Measurements from ENCODE around the gene MILR1.
"Not testable (repeated sequence)": the region's sequence is repeated elsewhere in the genome, so short reads cannot be mapped to it uniquely, and the experiment has no call there.

Gene MILR1

DNA sequence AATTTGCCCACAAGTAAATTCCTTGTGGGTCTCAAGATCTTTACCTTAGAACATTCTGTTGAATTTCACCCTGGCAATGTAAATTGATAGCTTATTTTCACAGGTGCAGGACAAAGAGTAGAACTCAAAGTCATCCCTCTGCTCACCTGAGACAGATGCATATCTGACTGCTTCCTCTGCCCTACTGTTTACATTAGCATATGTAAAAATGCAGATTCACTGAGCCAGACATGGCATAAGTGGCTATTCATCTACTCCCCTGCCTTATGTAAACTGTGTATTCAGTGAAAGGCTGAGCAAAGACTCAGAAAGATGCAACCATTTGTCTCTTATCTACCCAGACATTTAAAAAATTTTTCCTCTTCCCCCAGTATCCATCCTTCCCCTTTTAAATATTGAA, 22.3 kb upstream of the MILR1 start:
- DNase-seq (ENCODE audit: low read depth in 2 of 2, low spot score in 1 of 2): no peak

GRCh38 chr17:64428406-64428805, 20.5 kb upstream of the MILR1 start:
- no peak for DNase-seq (ENCODE audit: low read depth in 2 of 2, low spot score in 1 of 2)

- DNase-seq (ENCODE audit: low read depth in 2 of 2, low spot score in 1 of 2): not testable (repeated sequence)
Observed at GRCh38 chr17:64430036-64430435, 18.9 kb upstream of the MILR1 start.

DNA sequence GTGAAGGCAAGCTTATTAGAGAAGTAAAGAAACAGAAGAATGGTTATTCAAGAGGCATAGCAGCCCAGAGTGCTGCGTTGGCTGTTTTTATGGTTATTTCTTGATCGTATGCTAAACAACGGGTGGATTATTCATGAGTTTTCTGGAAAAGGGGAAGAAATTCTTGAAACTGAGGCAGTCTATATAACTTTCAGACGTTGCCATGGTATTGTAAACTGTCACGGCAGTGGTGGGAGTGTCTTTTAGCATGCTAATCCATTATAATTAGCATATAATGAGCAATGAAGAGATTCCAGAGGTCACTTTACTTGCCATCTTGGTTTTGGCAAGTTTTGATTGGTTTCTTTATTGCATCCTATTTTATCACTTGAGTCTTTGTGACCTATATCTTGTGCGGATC, 17.4 kb upstream of the MILR1 start:
- DNase-seq (ENCODE audit: low read depth in 2 of 2, low spot score in 1 of 2): no peak

GRCh38 chr17:64437944-64438525, 10.9 kb upstream of the MILR1 start:
- DNase-seq (ENCODE audit: low read depth in 2 of 2, low spot score in 1 of 2): no peak

DNA sequence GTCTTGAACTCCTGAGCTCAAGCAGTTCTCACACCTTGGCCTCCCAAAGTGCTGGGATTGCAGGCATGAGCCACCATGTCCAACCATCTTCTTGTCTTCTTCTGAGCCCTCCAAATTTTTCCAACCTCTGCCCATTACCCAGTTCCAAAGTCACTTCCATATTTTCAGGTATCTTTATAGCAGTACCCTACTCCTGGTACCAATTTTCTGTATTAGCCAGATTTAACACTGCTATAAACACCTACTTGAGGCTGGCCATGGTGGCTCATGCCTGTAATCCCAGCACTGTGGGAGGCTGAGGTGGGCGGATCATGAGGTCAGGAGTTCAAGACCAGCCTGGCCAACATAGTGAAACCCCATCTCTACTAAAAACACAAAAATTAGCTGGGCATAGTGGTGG, 9.4 kb upstream of the MILR1 start:
- DNase-seq (ENCODE audit: low read depth in 2 of 2, low spot score in 1 of 2): not testable (repeated sequence)

GRCh38 chr17:64439956-64440355, 9.0 kb upstream of the MILR1 start:
- no peak for DNase-seq (ENCODE audit: low read depth in 2 of 2, low spot score in 1 of 2)

DNA sequence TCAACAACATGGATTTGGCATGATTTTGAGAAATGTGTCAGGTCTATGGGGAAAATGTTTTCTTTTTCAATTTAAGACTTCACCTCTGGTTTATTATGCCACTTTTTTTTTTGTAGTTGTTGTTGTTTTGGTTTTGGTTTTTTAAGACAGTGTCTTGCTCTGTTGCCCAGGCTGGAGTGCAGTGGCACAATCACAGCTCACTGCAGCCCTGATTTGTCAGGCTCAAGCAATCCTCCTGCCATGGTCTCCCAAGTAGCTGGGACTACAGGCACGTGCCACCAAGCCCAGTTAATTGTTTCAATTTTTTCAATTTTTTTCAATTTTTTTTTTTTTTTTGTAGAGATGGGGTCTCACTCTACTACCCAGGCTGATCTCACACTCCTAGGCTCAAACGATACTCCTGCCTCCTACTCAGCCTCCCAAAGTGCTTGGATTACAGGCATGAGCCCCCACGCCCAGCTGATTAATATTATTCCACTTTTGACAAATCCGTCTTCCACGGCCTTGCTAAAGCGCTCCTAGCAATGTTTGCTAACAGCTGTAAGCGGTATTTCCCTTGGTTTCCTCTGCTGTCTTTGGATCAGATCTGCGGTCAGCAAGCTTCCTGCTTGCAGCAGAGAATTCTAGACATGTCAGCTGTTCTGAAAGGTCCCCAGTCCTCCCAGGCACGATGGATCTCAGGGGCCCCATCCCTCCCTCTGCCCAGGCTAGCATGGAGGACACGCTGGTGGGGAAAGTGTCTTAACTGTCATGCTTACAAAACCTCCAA, 7.0 kb upstream of the MILR1 start:
- no peak for DNase-seq (ENCODE audit: low read depth in 2 of 2, low spot score in 1 of 2)

DNA sequence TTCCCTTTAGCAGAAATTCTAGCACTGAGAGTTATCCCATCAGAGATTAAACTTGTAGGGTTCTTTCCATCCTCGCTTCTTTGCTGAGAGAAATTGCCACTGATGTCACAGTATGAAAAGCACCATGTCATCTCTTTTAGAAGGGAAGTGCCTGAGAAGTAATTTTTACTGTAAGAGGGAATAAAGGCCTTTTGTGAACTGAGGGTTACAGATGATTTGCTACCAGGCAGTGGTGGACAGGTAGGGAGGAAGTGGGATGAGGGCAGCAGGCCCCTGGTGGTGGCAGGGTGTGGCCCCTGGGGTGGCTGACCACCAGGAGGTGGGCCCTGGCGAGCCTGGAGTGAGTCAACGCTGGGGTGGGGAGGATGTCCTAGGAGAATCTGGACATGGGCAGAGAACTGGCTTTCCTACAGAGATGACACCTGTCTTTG, 6.4 kb upstream of the MILR1 start:
- DNase-seq (ENCODE audit: low read depth in 2 of 2, low spot score in 1 of 2): no peak

- DNase-seq (ENCODE audit: low read depth in 2 of 2, low spot score in 1 of 2): no peak
Observed at GRCh38 chr17:64443086-64443760, 5.7 kb upstream of the MILR1 start.

DNA sequence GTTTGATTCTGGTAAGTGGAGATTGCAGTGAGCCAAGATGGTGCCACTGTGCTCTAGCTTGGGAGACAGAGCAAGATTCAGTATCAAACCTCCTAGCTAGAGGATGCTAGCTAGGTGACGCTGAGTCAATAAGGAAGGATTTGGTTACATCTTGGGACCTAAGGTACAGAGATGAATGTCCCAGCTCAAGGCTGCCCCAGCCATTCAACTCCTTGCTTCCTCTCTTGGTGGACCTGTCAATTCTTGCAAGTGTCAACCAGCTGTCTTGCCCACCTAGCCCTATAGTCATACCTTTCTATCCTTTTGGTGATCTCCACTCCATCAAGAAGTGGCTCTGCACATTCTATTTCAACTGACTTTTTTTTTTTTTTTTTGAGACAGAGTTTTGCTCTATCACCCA, 1.4 kb upstream of the MILR1 start:
- no peak for DNase-seq (ENCODE audit: low read depth in 2 of 2, low spot score in 1 of 2)

- no peak for DNase-seq (ENCODE audit: low read depth in 2 of 2, low spot score in 1 of 2)
Observed at GRCh38 chr17:64449545-64449944, 630 bp downstream of the MILR1 start.

DNA sequence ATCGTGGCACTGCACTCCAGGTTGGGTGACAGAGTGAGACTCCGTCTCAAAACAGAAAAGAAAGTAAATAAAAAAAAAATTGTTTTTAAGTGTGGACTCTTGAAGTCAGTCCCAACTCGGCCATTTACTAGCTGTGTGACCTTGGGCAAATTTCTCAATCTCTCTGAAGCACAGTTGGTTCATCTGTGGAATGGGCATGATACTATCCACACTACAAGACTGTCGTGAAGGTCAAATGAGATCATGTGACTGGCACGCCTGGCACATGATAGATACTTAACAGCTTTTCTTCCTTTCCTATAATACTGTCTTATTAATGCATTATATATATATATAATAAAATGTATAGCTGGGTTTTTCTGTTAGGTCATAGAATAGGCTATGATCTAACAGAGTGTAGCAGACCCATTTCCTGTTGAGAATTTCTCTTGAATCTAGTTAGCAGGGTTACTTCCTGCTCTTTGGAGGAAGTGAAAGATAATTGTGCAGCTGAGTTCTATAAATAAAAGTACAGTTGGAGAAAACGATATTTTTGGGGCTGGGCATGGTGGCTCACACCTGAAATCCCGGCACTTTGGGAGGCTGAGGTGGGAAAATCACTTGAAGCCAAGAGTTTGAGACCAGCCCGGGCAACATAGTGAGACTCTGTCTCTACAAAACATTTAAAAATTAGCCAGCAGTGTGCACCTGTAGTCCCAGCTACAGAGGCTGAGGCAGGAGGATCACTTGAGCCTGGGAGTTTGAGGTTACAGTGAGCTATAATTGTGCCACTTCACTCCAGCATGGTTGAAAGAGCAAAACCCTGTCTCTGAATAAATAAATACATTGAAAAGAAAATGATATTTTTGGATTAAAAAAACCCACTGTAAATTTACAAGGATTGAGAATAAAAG, 7.3 kb downstream of the MILR1 start:
- DNase-seq (ENCODE audit: low read depth in 2 of 2, low spot score in 1 of 2): no peak

- no peak for DNase-seq (ENCODE audit: low read depth in 2 of 2, low spot score in 1 of 2)
Observed at GRCh38 chr17:64457156-64457555, 8.2 kb downstream of the MILR1 start.

- DNase-seq (ENCODE audit: low read depth in 2 of 2, low spot score in 1 of 2): no peak
Observed at GRCh38 chr17:64458756-64459155, 9.8 kb downstream of the MILR1 start.

- no peak for DNase-seq (ENCODE audit: low read depth in 2 of 2, low spot score in 1 of 2)
Observed at GRCh38 chr17:64459284-64459747, 10.4 kb downstream of the MILR1 start.

DNA sequence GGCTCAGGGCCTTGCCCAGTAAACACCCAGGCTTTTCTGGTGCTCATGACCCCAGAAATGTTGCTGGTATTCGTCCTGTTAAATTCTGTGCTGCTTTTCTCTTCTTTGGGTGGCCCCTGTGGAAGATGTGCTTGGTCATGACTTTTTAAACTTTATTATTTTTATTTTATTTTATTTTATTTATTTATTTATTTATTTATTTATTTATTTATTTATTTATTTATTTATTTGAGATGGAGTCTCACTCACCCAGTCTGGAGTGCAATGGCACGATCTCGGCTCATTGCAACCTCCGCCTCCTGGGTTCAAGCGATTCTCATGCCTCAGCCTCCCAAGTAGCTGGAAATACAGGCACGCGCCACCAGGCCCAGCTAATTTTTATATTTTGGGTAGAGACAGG, 10.9 kb downstream of the MILR1 start:
- DNase-seq (ENCODE audit: low read depth in 2 of 2, low spot score in 1 of 2): not testable (repeated sequence)

DNA sequence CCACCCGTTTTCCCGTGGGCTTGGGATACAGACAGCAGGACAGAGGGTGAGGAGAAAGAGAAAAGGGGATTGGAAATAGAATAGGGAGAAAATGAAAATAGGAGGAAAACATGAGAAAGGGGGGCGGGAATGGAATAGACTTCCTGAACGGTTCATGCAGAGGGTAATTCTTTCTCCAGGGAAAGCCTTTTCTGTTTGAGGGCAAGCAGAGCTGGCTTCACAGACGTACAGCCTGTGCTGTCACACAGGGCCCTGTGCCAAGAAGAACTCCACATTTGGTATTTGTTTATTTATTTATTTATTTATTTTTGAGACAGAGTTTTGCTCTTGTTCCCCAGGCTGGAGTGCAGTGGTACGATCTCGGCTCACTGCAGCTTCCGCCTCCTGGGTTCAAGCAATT, 12.0 kb downstream of the MILR1 start:
- no peak for DNase-seq (ENCODE audit: low read depth in 2 of 2, low spot score in 1 of 2)

DNA sequence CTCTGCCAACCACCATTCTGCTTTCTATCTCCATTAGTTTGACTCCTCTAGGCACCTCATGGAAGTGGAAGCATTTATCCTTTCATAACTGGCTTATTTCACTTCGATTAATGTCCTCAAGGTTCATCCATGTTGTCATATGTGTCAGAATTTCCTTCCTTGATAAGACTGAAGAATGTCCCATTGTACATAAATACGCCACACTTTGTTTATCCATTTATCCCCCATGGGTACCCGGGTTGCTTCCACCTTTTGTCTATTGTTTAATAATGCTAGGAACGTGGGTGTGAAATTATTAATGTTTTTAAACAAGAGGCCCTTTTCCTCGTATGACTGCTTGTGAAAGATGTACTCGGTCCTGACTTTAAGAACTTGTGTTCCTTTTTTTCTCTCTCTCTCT, 12.9 kb downstream of the MILR1 start:
- DNase-seq (ENCODE audit: low read depth in 2 of 2, low spot score in 1 of 2): no peak

- DNase-seq (ENCODE audit: low read depth in 2 of 2, low spot score in 1 of 2): no peak
Observed at GRCh38 chr17:64466019-64466735, 17.3 kb downstream of the MILR1 start.

GRCh38 chr17:64466834-64467233, 17.9 kb downstream of the MILR1 start:
- not testable (repeated sequence) for DNase-seq (ENCODE audit: low read depth in 2 of 2, low spot score in 1 of 2)

Measured in stimulated activated CD8-positive, alpha-beta memory T cell treated with anti-CD3 and anti-CD28 coated beads, Interleukin-4, amount 100 ng/mL, for 1 hour (primary cell).